ENCODE measurements around the gene ARMH4.
"Not testable (repeated sequence)": the region's sequence is repeated elsewhere in the genome, so short reads cannot be mapped to it uniquely, and the experiment has no call there.

Gene ARMH4

GRCh38 chr14:58128416-58128815 is 23.6 kb downstream of the ARMH4 start:
- Histone ChIP-seq H3K9me3 (ENCODE audit: control insufficient read depth in 1 of 2, low read length in 2 of 2) (no peaks in the 10 kb centered on the region), H3K27me3 (ENCODE audit: control insufficient read depth in 1 of 2, insufficient read depth in 2 of 2, low read length in 2 of 2) (no peaks in the 10 kb centered on the region), H3K9ac (ENCODE audit: low read depth in 1 of 2, low read length in 2 of 2) (no peak overlapping the region), H3K4me1 (ENCODE audit: control insufficient read depth in 1 of 2, insufficient read depth in 2 of 2, low read length in 2 of 2) (no peaks in the 10 kb centered on the region), H3K27ac (ENCODE audit: low read depth, low read length) (no peak overlapping the region), H3K36me3 (ENCODE audit: control insufficient read depth in 1 of 2, insufficient read depth in 2 of 2, low read length in 2 of 2) (no peaks in the 10 kb centered on the region), H3K4me3 (ENCODE audit: low read depth in 1 of 2, low read length in 2 of 2) (no peak overlapping the region)

- not testable (repeated sequence) for H3K27me3 ChIP-seq (ENCODE audit: control insufficient read depth in 1 of 2, insufficient read depth in 2 of 2, low read length in 2 of 2); H3K9ac ChIP-seq (ENCODE audit: low read depth in 1 of 2, low read length in 2 of 2); H3K9me3 ChIP-seq (ENCODE audit: control insufficient read depth in 1 of 2, low read length in 2 of 2); H3K27ac ChIP-seq (ENCODE audit: low read depth, low read length); H3K4me3 ChIP-seq (ENCODE audit: low read depth in 1 of 2, low read length in 2 of 2); H3K36me3 ChIP-seq (ENCODE audit: control insufficient read depth in 1 of 2, insufficient read depth in 2 of 2, low read length in 2 of 2); H3K4me1 ChIP-seq (ENCODE audit: control insufficient read depth in 1 of 2, insufficient read depth in 2 of 2, low read length in 2 of 2)
Observed at GRCh38 chr14:58122546-58122945, 29.5 kb downstream of the ARMH4 start.

GRCh38 chr14:58121530-58122186 is 30.4 kb downstream of the ARMH4 start:
- no peak overlapping the region for H3K9ac ChIP-seq (ENCODE audit: low read depth in 1 of 2, low read length in 2 of 2)
- no peaks in the 10 kb centered on the region for H3K4me1 ChIP-seq (ENCODE audit: control insufficient read depth in 1 of 2, insufficient read depth in 2 of 2, low read length in 2 of 2)
- no peak overlapping the region for H3K4me3 ChIP-seq (ENCODE audit: low read depth in 1 of 2, low read length in 2 of 2)
- H3K36me3 ChIP-seq (ENCODE audit: control insufficient read depth in 1 of 2, insufficient read depth in 2 of 2, low read length in 2 of 2): no peaks in the 10 kb centered on the region
- no peak overlapping the region for H3K27ac ChIP-seq (ENCODE audit: low read depth, low read length)
- no peaks in the 10 kb centered on the region for H3K27me3 ChIP-seq (ENCODE audit: control insufficient read depth in 1 of 2, insufficient read depth in 2 of 2, low read length in 2 of 2)
- no peaks in the 10 kb centered on the region for H3K9me3 ChIP-seq (ENCODE audit: control insufficient read depth in 1 of 2, low read length in 2 of 2)

- H3K27ac ChIP-seq (ENCODE audit: low read depth, low read length): no peak overlapping the region
- H3K4me3 ChIP-seq (ENCODE audit: low read depth in 1 of 2, low read length in 2 of 2): no peak overlapping the region
- no peaks in the 10 kb centered on the region for H3K27me3 ChIP-seq (ENCODE audit: control insufficient read depth in 1 of 2, insufficient read depth in 2 of 2, low read length in 2 of 2)
- H3K9ac ChIP-seq (ENCODE audit: low read depth in 1 of 2, low read length in 2 of 2): no peak overlapping the region
- H3K9me3 ChIP-seq (ENCODE audit: control insufficient read depth in 1 of 2, low read length in 2 of 2): no peaks in the 10 kb centered on the region
- H3K4me1 ChIP-seq (ENCODE audit: control insufficient read depth in 1 of 2, insufficient read depth in 2 of 2, low read length in 2 of 2): no peaks in the 10 kb centered on the region
- H3K36me3 ChIP-seq (ENCODE audit: control insufficient read depth in 1 of 2, insufficient read depth in 2 of 2, low read length in 2 of 2): no peaks in the 10 kb centered on the region
Observed at GRCh38 chr14:58119381-58119780, 32.6 kb downstream of the ARMH4 start.

GRCh38 chr14:58118097-58118815 is 33.8 kb downstream of the ARMH4 start:
- Histone ChIP-seq H3K4me3 (ENCODE audit: low read depth in 1 of 2, low read length in 2 of 2) (no peak overlapping the region), H3K9ac (ENCODE audit: low read depth in 1 of 2, low read length in 2 of 2) (no peak overlapping the region), H3K4me1 (ENCODE audit: control insufficient read depth in 1 of 2, insufficient read depth in 2 of 2, low read length in 2 of 2) (no peaks in the 10 kb centered on the region), H3K9me3 (ENCODE audit: control insufficient read depth in 1 of 2, low read length in 2 of 2) (no peaks in the 10 kb centered on the region), H3K27me3 (ENCODE audit: control insufficient read depth in 1 of 2, insufficient read depth in 2 of 2, low read length in 2 of 2) (no peaks in the 10 kb centered on the region), H3K36me3 (ENCODE audit: control insufficient read depth in 1 of 2, insufficient read depth in 2 of 2, low read length in 2 of 2) (no peaks in the 10 kb centered on the region), H3K27ac (ENCODE audit: low read depth, low read length) (no peak overlapping the region)

GRCh38 chr14:58109744-58110143 is 42.3 kb downstream of the ARMH4 start:
- Histone ChIP-seq H3K27me3 (ENCODE audit: control insufficient read depth in 1 of 2, insufficient read depth in 2 of 2, low read length in 2 of 2) (peaks cover 0 to 5% of the 10 kb centered on the region in 2 donors), H3K4me3 (ENCODE audit: low read depth in 1 of 2, low read length in 2 of 2) (no peak overlapping the region), H3K9me3 (ENCODE audit: control insufficient read depth in 1 of 2, low read length in 2 of 2) (no peaks in the 10 kb centered on the region), H3K4me1 (ENCODE audit: control insufficient read depth in 1 of 2, insufficient read depth in 2 of 2, low read length in 2 of 2) (no peaks in the 10 kb centered on the region), H3K9ac (ENCODE audit: low read depth in 1 of 2, low read length in 2 of 2) (no peak overlapping the region), H3K27ac (ENCODE audit: low read depth, low read length) (no peak overlapping the region), H3K36me3 (ENCODE audit: control insufficient read depth in 1 of 2, insufficient read depth in 2 of 2, low read length in 2 of 2) (no peaks in the 10 kb centered on the region)

GRCh38 chr14:58108717-58109116 is 43.3 kb downstream of the ARMH4 start:
- no peak overlapping the region for H3K4me3 ChIP-seq (ENCODE audit: low read depth in 1 of 2, low read length in 2 of 2)
- no peaks in the 10 kb centered on the region for H3K9me3 ChIP-seq (ENCODE audit: control insufficient read depth in 1 of 2, low read length in 2 of 2)
- no peak overlapping the region for H3K9ac ChIP-seq (ENCODE audit: low read depth in 1 of 2, low read length in 2 of 2)
- H3K36me3 ChIP-seq (ENCODE audit: control insufficient read depth in 1 of 2, insufficient read depth in 2 of 2, low read length in 2 of 2): no peaks in the 10 kb centered on the region
- H3K27ac ChIP-seq (ENCODE audit: low read depth, low read length): no peak overlapping the region
- peaks cover 0 to 5% of the 10 kb centered on the region in 2 donors for H3K27me3 ChIP-seq (ENCODE audit: control insufficient read depth in 1 of 2, insufficient read depth in 2 of 2, low read length in 2 of 2)
- H3K4me1 ChIP-seq (ENCODE audit: control insufficient read depth in 1 of 2, insufficient read depth in 2 of 2, low read length in 2 of 2): no peaks in the 10 kb centered on the region

GRCh38 chr14:58107947-58108552 is 44.0 kb downstream of the ARMH4 start:
- Histone ChIP-seq H3K9ac (ENCODE audit: low read depth in 1 of 2, low read length in 2 of 2) (no peak overlapping the region), H3K4me3 (ENCODE audit: low read depth in 1 of 2, low read length in 2 of 2) (no peak overlapping the region), H3K9me3 (ENCODE audit: control insufficient read depth in 1 of 2, low read length in 2 of 2) (no peaks in the 10 kb centered on the region), H3K27me3 (ENCODE audit: control insufficient read depth in 1 of 2, insufficient read depth in 2 of 2, low read length in 2 of 2) (peaks cover 0 to 5% of the 10 kb centered on the region in 2 donors), H3K27ac (ENCODE audit: low read depth, low read length) (no peak overlapping the region), H3K4me1 (ENCODE audit: control insufficient read depth in 1 of 2, insufficient read depth in 2 of 2, low read length in 2 of 2) (no peaks in the 10 kb centered on the region), H3K36me3 (ENCODE audit: control insufficient read depth in 1 of 2, insufficient read depth in 2 of 2, low read length in 2 of 2) (no peaks in the 10 kb centered on the region)

GRCh38 chr14:58107041-58107440 is 45.0 kb downstream of the ARMH4 start:
- H3K9me3 ChIP-seq (ENCODE audit: control insufficient read depth in 1 of 2, low read length in 2 of 2): no peaks in the 10 kb centered on the region
- H3K4me3 ChIP-seq (ENCODE audit: low read depth in 1 of 2, low read length in 2 of 2): no peak overlapping the region
- no peaks in the 10 kb centered on the region for H3K36me3 ChIP-seq (ENCODE audit: control insufficient read depth in 1 of 2, insufficient read depth in 2 of 2, low read length in 2 of 2)
- peaks cover 0 to 5% of the 10 kb centered on the region in 2 donors for H3K27me3 ChIP-seq (ENCODE audit: control insufficient read depth in 1 of 2, insufficient read depth in 2 of 2, low read length in 2 of 2)
- H3K4me1 ChIP-seq (ENCODE audit: control insufficient read depth in 1 of 2, insufficient read depth in 2 of 2, low read length in 2 of 2): no peaks in the 10 kb centered on the region
- H3K27ac ChIP-seq (ENCODE audit: low read depth, low read length): no peak overlapping the region
- H3K9ac ChIP-seq (ENCODE audit: low read depth in 1 of 2, low read length in 2 of 2): no peak overlapping the region

GRCh38 chr14:58106446-58106845 is 45.6 kb downstream of the ARMH4 start:
- Histone ChIP-seq H3K9me3 (ENCODE audit: control insufficient read depth in 1 of 2, low read length in 2 of 2) (no peaks in the 10 kb centered on the region), H3K27me3 (ENCODE audit: control insufficient read depth in 1 of 2, insufficient read depth in 2 of 2, low read length in 2 of 2) (peaks cover 0 to 5% of the 10 kb centered on the region in 2 donors), H3K27ac (ENCODE audit: low read depth, low read length) (no peak overlapping the region), H3K9ac (ENCODE audit: low read depth in 1 of 2, low read length in 2 of 2) (no peak overlapping the region), H3K4me3 (ENCODE audit: low read depth in 1 of 2, low read length in 2 of 2) (no peak overlapping the region), H3K4me1 (ENCODE audit: control insufficient read depth in 1 of 2, insufficient read depth in 2 of 2, low read length in 2 of 2) (no peaks in the 10 kb centered on the region), H3K36me3 (ENCODE audit: control insufficient read depth in 1 of 2, insufficient read depth in 2 of 2, low read length in 2 of 2) (no peaks in the 10 kb centered on the region)

Measured in duodenal mucosa (tissue), 2 donors.